HG02623 (cell line): ENCODE results near the gene CYP1A1.

Experiments used
- ATAC-seq: cut with Tn5 transposase; IDR thresholded peaks from one replicate; pipeline ENCODE4 v1.9.1; 2021; ENCODE audit warnings: moderate library complexity; ENCODE audit not compliant: unreplicated experiment

Gene CYP1A1, protein sequence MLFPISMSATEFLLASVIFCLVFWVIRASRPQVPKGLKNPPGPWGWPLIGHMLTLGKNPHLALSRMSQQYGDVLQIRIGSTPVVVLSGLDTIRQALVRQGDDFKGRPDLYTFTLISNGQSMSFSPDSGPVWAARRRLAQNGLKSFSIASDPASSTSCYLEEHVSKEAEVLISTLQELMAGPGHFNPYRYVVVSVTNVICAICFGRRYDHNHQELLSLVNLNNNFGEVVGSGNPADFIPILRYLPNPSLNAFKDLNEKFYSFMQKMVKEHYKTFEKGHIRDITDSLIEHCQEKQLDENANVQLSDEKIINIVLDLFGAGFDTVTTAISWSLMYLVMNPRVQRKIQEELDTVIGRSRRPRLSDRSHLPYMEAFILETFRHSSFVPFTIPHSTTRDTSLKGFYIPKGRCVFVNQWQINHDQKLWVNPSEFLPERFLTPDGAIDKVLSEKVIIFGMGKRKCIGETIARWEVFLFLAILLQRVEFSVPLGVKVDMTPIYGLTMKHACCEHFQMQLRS

GRCh38 chr15:74725225-74725774 lies at the start of gene CYP1A1:
Gene CYP1A1 (minus strand): TSS chr15:74725528. CDS start chr15:74723097, 2,431 bp downstream.
- ATAC-seq: no peak

GRCh38 chr15:74773731-74774252 lies 48.5 kb upstream of the CYP1A1 start:
- ATAC-seq: no peak

GRCh38 chr15:74773329-74773728 lies 48.0 kb upstream of the CYP1A1 start:
- ATAC-seq: no peak

DNA sequence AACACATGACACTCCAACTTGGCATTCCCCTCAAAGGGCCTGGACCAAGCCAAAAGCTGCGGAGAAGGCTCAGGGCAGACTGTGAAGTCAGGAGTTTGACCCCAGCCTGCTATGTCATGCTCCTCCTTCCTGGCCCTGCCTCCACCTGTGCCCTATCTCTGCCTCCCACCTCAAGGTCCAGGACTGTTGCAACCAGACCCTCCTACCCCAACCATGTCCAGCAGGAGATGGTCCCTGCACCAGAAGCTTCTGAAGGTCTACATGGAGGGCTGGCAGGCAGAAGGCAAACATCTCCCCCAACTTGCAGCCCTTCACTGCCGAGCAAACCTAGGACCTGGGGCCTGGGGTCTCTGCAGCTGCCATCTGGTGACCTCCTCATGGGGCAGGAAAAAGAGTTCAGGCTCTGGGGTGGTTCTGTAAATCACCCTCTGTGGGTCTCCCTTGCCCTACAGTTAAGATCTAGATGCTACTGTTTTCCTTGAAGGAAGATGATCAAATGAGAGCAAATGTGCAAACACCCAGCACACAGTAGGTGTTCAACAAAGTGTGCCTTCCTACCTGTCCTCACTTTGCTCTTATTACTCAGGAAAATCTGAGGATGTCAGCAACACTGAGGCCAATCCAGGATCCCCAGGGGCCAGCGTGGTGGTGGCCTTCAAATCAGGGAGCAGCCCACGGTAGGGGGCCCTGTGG lies 45.0 kb upstream of the CYP1A1 start:
- no peak for ATAC-seq

GRCh38 chr15:74769463-74770025 lies 44.2 kb upstream of the CYP1A1 start:
- ATAC-seq: no peak

GRCh38 chr15:74768771-74769342 lies 43.5 kb upstream of the CYP1A1 start:
- no peak for ATAC-seq

DNA sequence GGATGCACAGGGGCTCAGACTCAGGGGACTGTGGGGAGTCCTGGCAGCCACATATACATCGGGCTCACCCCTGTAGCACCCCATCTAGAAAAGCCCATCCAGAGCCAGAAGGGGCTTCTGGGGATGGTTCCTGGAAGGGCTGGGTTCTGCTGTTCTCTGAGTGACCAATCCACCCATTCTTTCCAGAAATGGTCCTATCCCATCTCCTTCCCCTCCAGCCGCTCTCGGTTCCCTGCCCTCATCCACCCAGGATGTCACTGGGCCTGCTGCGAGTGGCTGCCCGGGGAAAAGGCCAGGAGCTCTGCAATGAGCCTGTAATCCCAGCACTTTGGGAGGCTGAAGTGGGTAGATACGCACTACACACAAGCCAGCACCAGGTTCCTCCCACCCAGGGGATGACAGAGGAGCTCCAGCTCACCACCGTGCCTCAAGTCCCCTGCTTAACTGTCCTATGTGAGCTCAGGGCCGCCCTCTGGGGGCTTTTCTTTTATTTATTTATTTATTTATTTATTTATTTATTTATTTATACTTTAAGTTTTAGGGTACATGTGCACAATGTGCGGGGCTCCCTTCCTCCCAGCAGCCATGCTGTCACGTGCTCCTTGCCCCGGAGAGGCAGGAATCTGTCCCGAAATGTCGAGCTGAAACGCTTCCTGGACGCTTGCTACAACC lies 42.9 kb upstream of the CYP1A1 start:
- no peak for ATAC-seq

- no peak for ATAC-seq
Observed at GRCh38 chr15:74767167-74768098, 42.1 kb upstream of the CYP1A1 start.

DNA sequence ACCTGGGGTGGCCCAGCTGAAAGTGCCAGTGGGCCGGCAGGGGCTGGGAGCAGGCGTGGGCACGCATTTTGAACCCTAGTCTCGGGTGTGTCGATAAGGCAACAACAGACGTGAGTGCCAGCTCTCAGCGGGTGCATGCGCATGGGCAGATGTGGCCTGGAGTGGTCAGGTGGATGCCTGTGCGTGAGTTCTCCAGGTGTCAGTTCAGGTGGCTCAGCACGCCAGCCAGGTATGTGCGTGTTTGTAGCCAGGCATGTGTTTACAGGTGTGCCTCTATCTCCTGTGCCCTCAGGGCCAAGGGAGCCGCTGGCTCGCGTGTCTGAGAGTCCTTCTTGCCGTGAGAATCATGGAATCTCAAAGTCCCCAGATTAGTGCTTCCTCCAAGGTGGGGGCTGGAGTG lies 38.1 kb upstream of the CYP1A1 start:
- no peak for ATAC-seq

GRCh38 chr15:74762791-74763150 lies 37.4 kb upstream of the CYP1A1 start:
- ATAC-seq: no peak

- ATAC-seq: no peak
Observed at GRCh38 chr15:74758736-74759135, 33.4 kb upstream of the CYP1A1 start.

DNA sequence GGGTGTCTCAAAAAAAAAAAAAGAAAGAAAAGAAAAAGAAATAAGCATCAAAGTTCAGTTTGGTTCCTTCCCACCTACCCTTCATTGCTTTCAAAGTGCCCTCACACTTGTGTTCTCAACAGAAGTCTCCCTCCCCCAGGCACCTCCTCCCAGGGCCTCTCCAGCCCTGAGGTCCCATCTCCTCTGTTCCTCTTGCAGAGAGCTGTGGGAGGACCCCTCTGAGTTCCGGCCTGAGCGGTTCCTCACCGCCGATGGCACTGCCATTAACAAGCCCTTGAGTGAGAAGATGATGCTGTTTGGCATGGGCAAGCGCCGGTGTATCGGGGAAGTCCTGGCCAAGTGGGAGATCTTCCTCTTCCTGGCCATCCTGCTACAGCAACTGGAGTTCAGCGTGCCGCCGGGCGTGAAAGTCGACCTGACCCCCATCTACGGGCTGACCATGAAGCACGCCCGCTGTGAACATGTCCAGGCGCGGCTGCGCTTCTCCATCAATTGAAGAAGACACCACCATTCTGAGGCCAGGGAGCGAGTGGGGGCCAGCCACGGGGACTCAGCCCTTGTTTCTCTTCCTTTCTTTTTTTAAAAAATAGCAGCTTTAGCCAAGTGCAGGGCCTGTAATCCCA lies 29.4 kb upstream of the CYP1A1 start:
- no peak for ATAC-seq

DNA sequence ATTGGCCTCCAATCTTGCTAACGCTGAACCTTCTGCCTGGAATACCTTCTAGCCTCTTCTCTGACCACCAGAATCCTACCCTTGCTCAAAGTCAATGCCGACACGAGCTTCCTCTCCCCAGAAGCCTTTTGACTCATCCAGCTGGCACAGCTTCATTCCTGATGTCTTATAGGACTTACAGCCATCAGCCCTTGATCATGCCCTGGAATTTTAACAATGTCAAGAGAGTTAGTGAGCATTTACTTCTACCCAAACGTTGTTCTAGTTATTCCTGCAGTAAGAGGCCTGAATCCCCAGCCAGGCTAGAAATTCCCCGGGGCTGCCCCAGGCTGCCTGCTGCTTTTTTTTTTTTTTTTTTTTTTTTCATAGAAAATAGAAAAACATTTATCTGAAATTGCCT lies 27.2 kb upstream of the CYP1A1 start:
- no peak for ATAC-seq

GRCh38 chr15:74752011-74752410 lies 26.7 kb upstream of the CYP1A1 start:
- no peak for ATAC-seq

- ATAC-seq: no peak
Observed at GRCh38 chr15:74750751-74751150, 25.4 kb upstream of the CYP1A1 start.

DNA sequence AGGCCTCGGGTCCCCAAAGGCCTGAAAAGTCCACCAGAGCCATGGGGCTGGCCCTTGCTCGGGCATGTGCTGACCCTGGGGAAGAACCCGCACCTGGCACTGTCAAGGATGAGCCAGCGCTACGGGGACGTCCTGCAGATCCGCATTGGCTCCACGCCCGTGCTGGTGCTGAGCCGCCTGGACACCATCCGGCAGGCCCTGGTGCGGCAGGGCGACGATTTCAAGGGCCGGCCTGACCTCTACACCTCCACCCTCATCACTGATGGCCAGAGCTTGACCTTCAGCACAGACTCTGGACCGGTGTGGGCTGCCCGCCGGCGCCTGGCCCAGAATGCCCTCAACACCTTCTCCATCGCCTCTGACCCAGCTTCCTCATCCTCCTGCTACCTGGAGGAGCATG lies 24.5 kb upstream of the CYP1A1 start:
- ATAC-seq: no peak

DNA sequence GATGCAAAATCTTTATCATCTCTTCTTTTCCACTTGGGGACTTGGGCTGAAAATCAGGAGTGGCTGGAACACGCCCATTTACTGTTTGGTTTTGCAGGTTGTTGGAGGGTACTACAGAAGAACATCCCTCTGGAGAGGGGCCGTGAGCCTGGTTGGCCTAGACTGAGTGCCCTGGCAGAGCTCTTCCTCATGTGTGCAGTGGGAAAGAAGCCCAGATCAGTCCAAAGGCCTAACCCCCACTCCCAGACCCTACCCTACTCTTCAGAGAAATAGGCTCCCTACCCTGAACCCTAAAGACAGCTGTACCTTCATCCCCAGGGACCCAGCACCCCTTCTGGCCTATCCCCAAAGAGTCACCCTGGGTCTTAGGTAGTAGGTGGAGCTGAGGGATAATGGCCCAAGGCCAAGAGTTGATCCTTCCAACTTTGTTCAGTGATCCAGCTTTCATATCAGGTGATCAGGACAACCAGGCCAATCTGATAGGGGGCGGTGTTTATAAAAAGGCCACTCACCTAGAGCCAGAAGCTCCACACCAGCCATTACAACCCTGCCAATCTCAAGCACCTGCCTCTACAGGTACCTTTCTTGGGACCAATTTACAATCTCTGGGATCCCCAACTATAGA lies 23.1 kb upstream of the CYP1A1 start, which contains the start of gene CYP1A2:
Gene CYP1A2 (plus strand): TSS at position 524 of the 625 bp plus-strand sequence. CDS start 894 bp downstream, outside the sequence.
- no peak for ATAC-seq

- ATAC-seq: no peak
Observed at GRCh38 chr15:74746389-74746788, 21.1 kb upstream of the CYP1A1 start.
